Liver (tissue), 9 donors: Measurements from ENCODE around the gene KCNT1. TPM values are rescaled to one million over a fixed set of nuclear protein-coding genes. Genes with fewer than 3 reads are reported as not detected.

ENCODE experiments used
- DNase-seq: peaks from one replicate; pipeline ENCODE4 v3.0.0-alpha.2; 2017; ENCODE audit warnings: low spot score
- H3K27ac ChIP-seq, 2 donors: one replicate each; pipeline ENCODE4 v1.7.0; 2013; ENCODE audit warnings: inconsistent platforms in 2 of 2, low read length in 2 of 2, control low read depth in 1 of 2, low read depth in 1 of 2, mild to moderate bottlenecking in 1 of 2
- H3K27me3 ChIP-seq, 4 donors: one replicate each; pipeline versions ENCODE4 v1.6.1 to v1.7.0; 2013; ENCODE audit warnings: low read length in 3 of 4, inconsistent platforms in 1 of 4, mild to moderate bottlenecking in 1 of 4, moderate library complexity in 1 of 4; ENCODE audit not compliant: control insufficient read depth in 4 of 4, insufficient read depth in 4 of 4
- H3K36me3 ChIP-seq, 4 donors: one replicate each; pipeline versions ENCODE4 v1.6.1 to v1.7.0; 2013; ENCODE audit warnings: low read length in 3 of 4, mild to moderate bottlenecking in 3 of 4, low read depth in 1 of 4, moderate library complexity in 1 of 4; ENCODE audit not compliant: control insufficient read depth in 4 of 4, insufficient read depth in 3 of 4
- H3K4me1 ChIP-seq, 4 donors: one replicate each; pipeline versions ENCODE4 v1.6.1 to v1.7.0; 2013; ENCODE audit warnings: low read length in 3 of 4, mild to moderate bottlenecking in 3 of 4, moderate library complexity in 1 of 4; ENCODE audit not compliant: control insufficient read depth in 4 of 4, insufficient read depth in 4 of 4
- H3K4me3 ChIP-seq, 3 donors: one replicate each; pipeline versions ENCODE4 v1.6.1 to v1.7.0; 2013; ENCODE audit warnings: low read length in 3 of 3, control low read depth in 1 of 3, low read depth in 1 of 3, mild to moderate bottlenecking in 1 of 3
- H3K9ac ChIP-seq, 2 donors: one replicate each; pipeline ENCODE4 v1.7.0; 2013; ENCODE audit warnings: low read length in 2 of 2, mild to moderate bottlenecking in 2 of 2, moderate library complexity in 2 of 2, control low read depth in 1 of 2, low read depth in 1 of 2
- H3K9me3 ChIP-seq, 4 donors: one replicate each; pipeline versions ENCODE4 v1.6.1 to v1.7.0; 2013; ENCODE audit warnings: low read length in 3 of 4; ENCODE audit not compliant: control insufficient read depth in 4 of 4
- EGR1 ChIP-seq, 2 donors: IDR thresholded peaks; 2 replicates each; pipeline ENCODE4 v1.6.1; 2016 to 2018; ENCODE audit warnings: antibody characterized with exemption in 2 of 2, low read depth in 2 of 2
- FOXA1 ChIP-seq: IDR thresholded peaks from 2 replicates; pipeline ENCODE4 v1.6.1; 2016; ENCODE audit warnings: antibody characterized with exemption
- FOXA2 ChIP-seq: IDR thresholded peaks from 2 replicates; pipeline ENCODE4 v1.6.1; 2016; ENCODE audit warnings: antibody characterized with exemption
- GABPA ChIP-seq, 2 donors: IDR thresholded peaks in 1 of 2; conservative IDR thresholded peaks in 1 of 2; 2 replicates each; pipeline ENCODE4 v1.6.1; 2016; ENCODE audit warnings: antibody characterized with exemption in 2 of 2, mild to moderate bottlenecking in 1 of 2, moderate library complexity in 1 of 2
- HNF4A ChIP-seq, 2 donors: conservative IDR thresholded peaks; 2 replicates each; pipeline ENCODE4 v1.6.1; 2016; ENCODE audit warnings: antibody characterized with exemption in 2 of 2, mild to moderate bottlenecking in 2 of 2
- HNF4G ChIP-seq: IDR thresholded peaks from 2 replicates; pipeline ENCODE4 v1.6.1; 2016; ENCODE audit warnings: antibody characterized with exemption
- JUND ChIP-seq, 2 donors: IDR thresholded peaks; 2 replicates each; pipeline ENCODE4 v1.6.1; 2016; ENCODE audit warnings: antibody characterized with exemption in 2 of 2
- MAX ChIP-seq: IDR thresholded peaks from 2 replicates; pipeline ENCODE4 v1.6.1; 2016; ENCODE audit warnings: antibody characterized with exemption
- NR2F2 ChIP-seq: IDR thresholded peaks from 2 replicates; pipeline ENCODE4 v1.6.1; 2016; ENCODE audit warnings: antibody characterized with exemption
- RAD21 ChIP-seq, 2 donors: IDR thresholded peaks; 2 replicates each; pipeline ENCODE4 v1.6.1; 2016; ENCODE audit warnings: antibody characterized with exemption in 2 of 2, mild to moderate bottlenecking in 2 of 2
- RXRA ChIP-seq, 2 donors: IDR thresholded peaks; 2 replicates each; pipeline ENCODE4 v1.6.1; 2017 to 2018; ENCODE audit warnings: antibody characterized with exemption in 2 of 2, mild to moderate bottlenecking in 1 of 2
- SP1 ChIP-seq: IDR thresholded peaks from 2 replicates; pipeline ENCODE4 v1.6.1; 2018; ENCODE audit warnings: antibody characterized with exemption, mild to moderate bottlenecking
- TAF1 ChIP-seq: conservative IDR thresholded peaks from 2 replicates; pipeline ENCODE4 v1.6.1; 2016; ENCODE audit warnings: antibody characterized with exemption, mild to moderate bottlenecking
- YY1 ChIP-seq: IDR thresholded peaks from 2 replicates; pipeline ENCODE4 v1.6.1; 2016; ENCODE audit warnings: antibody characterized with exemption, mild to moderate bottlenecking
- ZBTB33 ChIP-seq: IDR thresholded peaks from 2 replicates; pipeline ENCODE4 v1.6.1; 2016; ENCODE audit warnings: antibody characterized with exemption
- WGBS: extraction: QIAGEN DNeasy Blood & Tissue Kit; methylation state at CpG from one replicate; pipeline ENCODE4 v1.1.7; 2013; 5-methylcytosine and 5-hydroxymethylcytosine counted together
- polyA plus RNA-seq, 2 donors: library from polyadenylated mRNA; stranded (reverse) in 1 of 2; unstranded in 1 of 2; fragments of 200-250 nt in 1 of 2; fragments of >200 nt in 1 of 2; fragmentation: Nextera tagmentation in 1 of 2; extraction: Ambion mirVana in 1 of 2; gene quantifications; one replicate each; pipeline versions ENCODE4 v1.2.1 to v1.2.3, GENCODE V29; 2013 to 2015
- total RNA-seq, 2 donors: library from RNA; depleted of rRNA; stranded (reverse); fragments of >200 nt; gene quantifications; one replicate each; pipeline ENCODE4 v1.2.3, GENCODE V29; 2014
- TF ChIP-seq, protein P1 (sequence below): fragments of 150-350 bp; IDR thresholded peaks from 2 replicates; pipeline ENCODE4 v1.5.1; 2017; ENCODE audit warnings: improper control_type of control experiment, low read depth, low read length; ENCODE audit not compliant: missing input control
- TF ChIP-seq, protein P2 (sequence below): IDR thresholded peaks from 2 replicates; pipeline ENCODE4 v1.6.1; 2016; ENCODE audit warnings: antibody characterized with exemption
- TF ChIP-seq, protein P3 (sequence below): IDR thresholded peaks from 2 replicates; pipeline ENCODE4 v1.6.1; 2016; ENCODE audit warnings: antibody characterized with exemption, mild to moderate bottlenecking
- donor health status: healthy.
- donor health status: healthy.
- donor health status: healthy.
- donor health status: healthy.
- donor health status: healthy.

The KCNT1 gene
- total and polyA plus RNA-seq, 4 donors = 0.08 TPM; not detected in 2

DNA sequence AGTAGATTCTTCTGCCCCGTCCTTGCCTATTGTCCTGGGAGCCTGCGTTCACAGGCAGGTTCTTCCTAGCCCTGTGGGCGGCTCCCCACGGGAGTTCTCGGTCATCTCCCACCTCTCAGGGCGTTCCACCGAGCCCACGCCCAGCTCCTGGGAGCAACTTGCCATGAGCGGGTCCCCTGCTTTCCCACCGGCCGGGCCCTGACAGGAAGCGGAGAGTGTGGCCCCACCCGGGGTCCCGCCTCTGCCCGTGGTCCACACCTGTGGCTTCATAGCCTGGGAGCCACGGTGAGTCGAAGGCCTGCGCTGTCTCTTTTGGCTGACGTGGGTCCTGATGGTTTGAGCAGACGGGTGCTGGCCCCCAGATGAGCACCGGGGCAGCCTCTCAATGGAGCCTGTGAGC, 43.2 kb downstream of the KCNT1 start (continued):
- TF ChIP-seq, protein P1, sequence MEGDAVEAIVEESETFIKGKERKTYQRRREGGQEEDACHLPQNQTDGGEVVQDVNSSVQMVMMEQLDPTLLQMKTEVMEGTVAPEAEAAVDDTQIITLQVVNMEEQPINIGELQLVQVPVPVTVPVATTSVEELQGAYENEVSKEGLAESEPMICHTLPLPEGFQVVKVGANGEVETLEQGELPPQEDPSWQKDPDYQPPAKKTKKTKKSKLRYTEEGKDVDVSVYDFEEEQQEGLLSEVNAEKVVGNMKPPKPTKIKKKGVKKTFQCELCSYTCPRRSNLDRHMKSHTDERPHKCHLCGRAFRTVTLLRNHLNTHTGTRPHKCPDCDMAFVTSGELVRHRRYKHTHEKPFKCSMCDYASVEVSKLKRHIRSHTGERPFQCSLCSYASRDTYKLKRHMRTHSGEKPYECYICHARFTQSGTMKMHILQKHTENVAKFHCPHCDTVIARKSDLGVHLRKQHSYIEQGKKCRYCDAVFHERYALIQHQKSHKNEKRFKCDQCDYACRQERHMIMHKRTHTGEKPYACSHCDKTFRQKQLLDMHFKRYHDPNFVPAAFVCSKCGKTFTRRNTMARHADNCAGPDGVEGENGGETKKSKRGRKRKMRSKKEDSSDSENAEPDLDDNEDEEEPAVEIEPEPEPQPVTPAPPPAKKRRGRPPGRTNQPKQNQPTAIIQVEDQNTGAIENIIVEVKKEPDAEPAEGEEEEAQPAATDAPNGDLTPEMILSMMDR = no peak
- TF ChIP-seq HNF4G = no peak
- TF ChIP-seq, protein P2, sequence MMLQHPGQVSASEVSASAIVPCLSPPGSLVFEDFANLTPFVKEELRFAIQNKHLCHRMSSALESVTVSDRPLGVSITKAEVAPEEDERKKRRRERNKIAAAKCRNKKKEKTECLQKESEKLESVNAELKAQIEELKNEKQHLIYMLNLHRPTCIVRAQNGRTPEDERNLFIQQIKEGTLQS = no peak
- TF ChIP-seq TAF1 = no peak
- TF ChIP-seq HNF4A (conservative IDR thresholded peaks at IDR 0.05) = no peak

DNA sequence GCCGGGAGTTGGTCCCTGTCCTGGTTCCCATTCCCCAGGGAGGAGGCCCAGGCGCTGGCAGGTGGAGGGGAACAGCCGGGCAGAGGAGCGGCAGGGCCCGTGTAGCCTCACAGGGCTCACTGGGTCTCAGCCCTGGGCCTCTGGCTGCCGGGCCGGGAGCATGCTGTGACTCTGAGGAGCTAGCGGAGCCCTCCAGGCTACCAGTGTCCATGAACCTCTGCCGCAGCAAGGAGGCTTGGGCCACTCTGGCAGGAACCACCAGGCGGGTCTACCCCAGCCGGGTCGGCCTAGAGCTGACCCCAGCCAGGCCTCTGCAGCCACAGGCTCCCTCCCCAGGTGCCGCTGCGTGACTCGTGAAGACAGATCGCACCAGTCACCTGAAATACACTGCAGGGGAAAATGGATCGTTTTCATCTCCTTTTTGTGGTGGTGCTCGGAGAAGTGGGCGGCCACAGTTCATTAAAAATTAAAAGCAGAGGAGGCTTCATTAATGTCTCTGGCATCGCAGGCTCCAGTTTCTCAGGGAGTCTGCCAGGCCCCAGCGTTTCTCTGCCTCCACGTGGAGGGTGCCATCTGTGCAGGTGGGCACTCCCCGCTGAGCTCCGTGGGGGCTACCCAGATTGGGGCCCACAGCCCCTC, 43.8 kb downstream of the KCNT1 start:
- Histone ChIP-seq H3K4me3 (no peak overlapping the region), H3K4me1 (no peaks in the 10 kb centered on the region), H3K9me3 (no peaks in the 10 kb centered on the region), H3K9ac (no peak overlapping the region), H3K36me3 (no peaks in the 10 kb centered on the region), H3K27me3 (no peaks in the 10 kb centered on the region), H3K27ac (no peak overlapping the region)
- no peak for DNase-seq
- TF ChIP-seq TAF1 (no peak), JUND (IDR thresholded peaks at IDR 0.05) (no peak), FOXA1 (no peak), MAX (no peak), FOXA2 (no peak), HNF4A (conservative IDR thresholded peaks at IDR 0.05) (no peak), NR2F2 (no peak), YY1 (no peak), ZBTB33 (no peak), SP1 (no peak), HNF4G (no peak), RAD21 (IDR thresholded peaks at IDR 0.05) (no peak), GABPA (IDR thresholded peaks at IDR 0.05 in 1 of 2, conservative IDR thresholded peaks at IDR 0.05 in 1 of 2) (no peak), EGR1 (IDR thresholded peaks at IDR 0.05; ENCODE audit: low read depth in 2 of 2) (no peak), RXRA (IDR thresholded peaks at IDR 0.05) (no peak)
- TF ChIP-seq, protein P3, sequence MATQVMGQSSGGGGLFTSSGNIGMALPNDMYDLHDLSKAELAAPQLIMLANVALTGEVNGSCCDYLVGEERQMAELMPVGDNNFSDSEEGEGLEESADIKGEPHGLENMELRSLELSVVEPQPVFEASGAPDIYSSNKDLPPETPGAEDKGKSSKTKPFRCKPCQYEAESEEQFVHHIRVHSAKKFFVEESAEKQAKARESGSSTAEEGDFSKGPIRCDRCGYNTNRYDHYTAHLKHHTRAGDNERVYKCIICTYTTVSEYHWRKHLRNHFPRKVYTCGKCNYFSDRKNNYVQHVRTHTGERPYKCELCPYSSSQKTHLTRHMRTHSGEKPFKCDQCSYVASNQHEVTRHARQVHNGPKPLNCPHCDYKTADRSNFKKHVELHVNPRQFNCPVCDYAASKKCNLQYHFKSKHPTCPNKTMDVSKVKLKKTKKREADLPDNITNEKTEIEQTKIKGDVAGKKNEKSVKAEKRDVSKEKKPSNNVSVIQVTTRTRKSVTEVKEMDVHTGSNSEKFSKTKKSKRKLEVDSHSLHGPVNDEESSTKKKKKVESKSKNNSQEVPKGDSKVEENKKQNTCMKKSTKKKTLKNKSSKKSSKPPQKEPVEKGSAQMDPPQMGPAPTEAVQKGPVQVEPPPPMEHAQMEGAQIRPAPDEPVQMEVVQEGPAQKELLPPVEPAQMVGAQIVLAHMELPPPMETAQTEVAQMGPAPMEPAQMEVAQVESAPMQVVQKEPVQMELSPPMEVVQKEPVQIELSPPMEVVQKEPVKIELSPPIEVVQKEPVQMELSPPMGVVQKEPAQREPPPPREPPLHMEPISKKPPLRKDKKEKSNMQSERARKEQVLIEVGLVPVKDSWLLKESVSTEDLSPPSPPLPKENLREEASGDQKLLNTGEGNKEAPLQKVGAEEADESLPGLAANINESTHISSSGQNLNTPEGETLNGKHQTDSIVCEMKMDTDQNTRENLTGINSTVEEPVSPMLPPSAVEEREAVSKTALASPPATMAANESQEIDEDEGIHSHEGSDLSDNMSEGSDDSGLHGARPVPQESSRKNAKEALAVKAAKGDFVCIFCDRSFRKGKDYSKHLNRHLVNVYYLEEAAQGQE = no peak
- TF ChIP-seq, protein P2 = no peak
- TF ChIP-seq, protein P1 = no peak
- 85% methylated on average over 24 of the region's 24 CpGs for WGBS
